GM12891 (cell line): ENCODE measurements around the gene EML1.

Source experiments
- PAX5 ChIP-seq: IDR thresholded peaks from 2 replicates; pipeline ENCODE4 v1.6.1; 2011; ENCODE audit warnings: low read length, moderate library complexity, mild to moderate bottlenecking; ENCODE audit not compliant: insufficient read depth, severe bottlenecking
- POLR2A ChIP-seq: IDR thresholded peaks from 2 replicates; pipeline ENCODE4 v1.6.1; 2011; ENCODE audit warnings: low read depth, low read length, control low read depth
- POLR2AphosphoS5 ChIP-seq: IDR thresholded peaks from 2 replicates; pipeline ENCODE4 v1.6.1; 2011; ENCODE audit warnings: low read depth, low read length, control low read depth
- POU2F2 ChIP-seq: IDR thresholded peaks from 2 replicates; pipeline ENCODE4 v1.6.1; 2011; ENCODE audit warnings: low read depth, mild to moderate bottlenecking, control low read depth, low read length, moderate library complexity
- TAF1 ChIP-seq: IDR thresholded peaks from 2 replicates; pipeline ENCODE4 v1.6.1; 2011; ENCODE audit warnings: low read depth, low read length, control low read depth

- TF ChIP-seq PAX5 (no peak), POLR2A (no peak), POLR2AphosphoS5 (no peak), TAF1 (no peak), POU2F2 (no peak)
Observed at GRCh38 chr14:99966912-99967311, 173.7 kb downstream of the EML1 start.
